SH-SY5Y (cell line): ENCODE results near the gene RNFT2.

Experiments
- GATA2 ChIP-seq: IDR thresholded peaks from 2 replicates; pipeline ENCODE4 v1.6.1; 2011; ENCODE audit warnings: mild to moderate bottlenecking, low read depth, low read length
- GATA3 ChIP-seq: IDR thresholded peaks from 2 replicates; pipeline ENCODE4 v1.6.1; 2011; ENCODE audit warnings: low read depth, mild to moderate bottlenecking, low read length, moderate library complexity

RNFT2 gene

DNA sequence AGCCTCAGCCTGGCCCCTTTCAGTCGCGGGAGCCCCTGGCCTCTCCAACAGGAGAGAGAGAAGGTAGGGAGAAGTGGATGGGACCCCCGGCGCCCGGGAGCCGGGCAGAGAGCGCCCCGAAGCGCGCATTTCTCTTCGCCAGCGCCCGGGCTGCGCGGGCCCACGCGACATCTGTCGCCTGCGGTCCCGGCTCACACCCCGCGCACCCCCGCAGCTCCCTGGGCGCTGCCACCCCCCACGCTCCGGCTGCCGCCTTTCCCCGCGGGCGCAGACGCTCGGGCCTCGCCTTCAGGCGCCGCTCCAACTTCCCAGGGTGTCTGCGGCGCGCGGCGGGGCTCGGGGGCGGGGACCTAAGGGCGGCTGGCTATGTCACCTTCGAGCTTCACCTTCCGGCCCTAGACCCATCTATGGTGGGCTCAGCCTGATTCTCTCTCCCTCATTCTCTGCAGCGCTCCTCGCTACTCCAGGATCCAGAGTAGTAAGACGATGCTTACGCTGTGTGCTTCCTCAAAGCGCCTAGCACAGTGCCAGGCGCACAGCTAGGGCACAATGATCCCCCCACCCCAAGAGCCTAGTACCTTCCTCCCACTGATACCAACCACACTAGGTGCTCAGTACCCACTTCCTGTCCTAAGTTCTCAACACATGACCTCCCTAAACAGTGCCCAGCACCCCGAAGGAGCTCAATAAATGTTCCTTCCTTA, 141.5 kb downstream of the RNFT2 start:
- no peak for TF ChIP-seq GATA3
- no peak for TF ChIP-seq GATA2

DNA sequence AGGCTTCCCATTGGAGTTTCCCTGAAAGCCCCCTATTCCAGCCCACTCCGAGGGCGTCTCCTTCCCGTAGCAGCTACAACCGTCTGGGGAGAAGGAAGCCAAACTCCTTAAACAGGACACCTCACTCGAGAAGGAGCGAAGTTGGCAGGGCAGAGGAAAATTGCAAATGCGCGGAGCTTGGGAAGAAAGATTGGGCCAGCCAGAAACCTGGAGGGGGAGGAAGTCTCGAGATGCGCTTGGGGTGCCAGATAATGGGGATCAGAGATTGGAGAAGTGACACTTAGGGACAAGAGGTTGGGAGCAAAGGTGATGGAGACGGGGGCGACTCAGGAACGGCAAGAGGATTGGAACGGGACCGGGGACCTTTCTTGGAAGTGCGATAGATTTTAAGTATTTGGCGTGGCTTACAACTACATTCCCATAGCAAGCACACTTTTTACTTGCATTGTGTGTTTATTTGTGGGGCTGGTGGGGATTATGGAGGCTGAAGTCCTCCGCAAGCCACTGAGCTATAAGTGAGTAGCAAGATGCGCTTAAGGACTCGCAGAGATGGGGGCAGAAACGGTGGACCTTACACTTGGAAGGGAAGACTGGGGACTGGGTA, 142.2 kb downstream of the RNFT2 start:
- no peak for TF ChIP-seq GATA3
- TF ChIP-seq GATA2 = no peak

DNA sequence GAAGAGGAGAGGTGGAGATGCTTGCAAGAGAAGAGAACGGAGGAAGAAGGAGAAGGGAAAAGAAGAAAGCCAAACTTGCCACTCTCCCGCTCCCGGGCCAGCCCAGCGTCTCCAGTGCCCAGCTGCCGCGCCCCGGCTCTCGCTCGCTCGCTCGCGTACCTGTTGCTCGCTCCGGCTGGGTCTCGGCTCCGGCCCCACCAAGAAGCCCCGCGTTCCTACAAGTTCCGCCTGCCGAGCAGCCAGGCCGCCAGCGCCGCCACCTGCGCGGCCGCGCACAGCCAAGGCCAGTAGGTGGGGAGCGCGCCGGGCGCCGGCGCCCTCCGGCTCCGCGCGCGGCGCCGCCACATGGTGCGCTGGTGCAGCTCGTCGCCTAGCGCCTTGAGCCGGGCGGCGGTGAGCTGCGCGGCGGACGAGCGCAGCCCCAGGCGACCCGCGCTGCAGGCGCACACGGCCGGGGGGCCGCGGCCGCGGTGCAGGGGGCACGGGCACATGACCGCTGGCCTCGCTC, 142.8 kb downstream of the RNFT2 start:
- TF ChIP-seq GATA3 (no peak), GATA2 (no peak)

DNA sequence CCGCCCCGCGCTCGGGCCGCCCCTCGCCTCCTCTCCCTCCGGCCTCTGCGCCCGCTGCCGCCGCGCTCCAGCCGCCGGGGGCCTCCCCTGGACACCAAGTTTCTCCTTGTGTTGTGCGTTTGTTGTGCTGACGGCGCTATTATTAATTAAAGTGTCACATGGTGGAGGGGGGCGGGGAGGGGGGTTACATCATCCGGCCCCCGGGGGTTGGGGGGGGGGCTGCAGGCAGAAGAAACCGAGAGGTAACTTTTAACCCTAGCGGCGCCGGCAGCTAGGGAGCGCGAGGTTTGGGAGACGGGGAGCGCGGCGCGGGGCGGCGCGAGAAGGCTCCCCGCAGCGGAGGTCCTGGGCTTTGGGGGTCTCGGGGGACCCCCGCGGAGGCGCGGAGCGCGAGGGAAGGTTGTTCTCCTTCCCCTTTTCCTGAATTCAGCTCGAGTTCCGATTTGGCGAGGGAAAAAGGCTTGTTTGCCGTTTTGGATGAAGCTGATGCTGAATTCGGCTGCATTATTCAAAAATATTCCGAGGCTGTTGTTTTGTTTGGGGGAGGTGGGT, 143.3 kb downstream of the RNFT2 start, which contains the start of gene HRK:
Gene HRK, minus strand, starts transcription at position 117 of the 552 bp plus-strand sequence. CDS start 134 bp downstream, outside the sequence.
- TF ChIP-seq GATA3 = no peak

DNA sequence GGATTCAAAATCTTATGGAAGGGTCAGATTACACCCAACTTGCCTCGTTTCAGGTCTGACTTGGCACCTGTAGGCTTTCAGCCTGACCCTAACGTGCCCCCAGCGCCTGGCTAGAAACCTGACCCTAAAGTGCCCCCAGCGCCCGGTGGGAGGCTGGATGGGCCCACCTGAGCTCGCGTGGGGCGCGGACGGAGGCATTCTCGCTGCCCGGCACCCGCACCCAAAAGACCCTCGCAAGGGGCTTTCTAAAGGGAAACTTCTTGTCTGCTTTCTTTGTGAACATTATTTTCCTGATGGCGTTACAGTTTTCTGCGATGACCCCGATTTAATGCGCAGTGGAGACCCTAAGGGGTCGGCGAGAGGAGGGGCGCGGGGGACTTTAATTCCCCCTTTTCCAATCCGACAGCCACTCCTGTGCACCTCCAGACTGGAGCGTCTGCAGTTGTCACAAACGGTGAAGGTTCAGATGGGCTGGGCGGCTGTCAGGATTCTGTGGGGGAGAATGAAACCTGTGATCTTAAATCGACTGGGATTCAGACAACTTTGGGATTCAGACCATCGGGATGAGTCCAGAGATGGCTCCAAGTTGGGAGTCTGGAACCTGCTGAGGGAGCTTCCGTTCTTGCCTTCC, 143.9 kb downstream of the RNFT2 start:
- TF ChIP-seq GATA2 (no peak), GATA3 (no peak)

DNA sequence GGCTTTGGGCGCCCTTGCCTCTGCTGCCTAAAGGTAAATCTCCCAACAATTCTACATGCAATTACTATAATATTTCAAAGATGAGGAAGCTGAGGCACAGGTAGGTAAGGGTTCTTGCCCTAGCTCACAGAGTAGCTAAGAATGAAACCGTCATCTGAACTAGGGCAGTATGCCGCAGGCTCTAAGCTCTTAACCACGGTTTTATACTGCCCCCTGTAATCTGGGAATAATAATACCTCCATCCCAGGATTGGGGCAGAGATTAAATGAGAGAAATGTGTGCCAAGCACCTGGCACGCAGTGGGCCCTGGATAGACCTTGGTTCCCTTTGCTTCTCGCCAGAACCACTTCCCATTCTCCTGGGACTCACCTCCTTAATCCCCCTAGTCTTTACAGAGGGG, 144.6 kb downstream of the RNFT2 start:
- TF ChIP-seq GATA3 (no peak), GATA2 (no peak)

DNA sequence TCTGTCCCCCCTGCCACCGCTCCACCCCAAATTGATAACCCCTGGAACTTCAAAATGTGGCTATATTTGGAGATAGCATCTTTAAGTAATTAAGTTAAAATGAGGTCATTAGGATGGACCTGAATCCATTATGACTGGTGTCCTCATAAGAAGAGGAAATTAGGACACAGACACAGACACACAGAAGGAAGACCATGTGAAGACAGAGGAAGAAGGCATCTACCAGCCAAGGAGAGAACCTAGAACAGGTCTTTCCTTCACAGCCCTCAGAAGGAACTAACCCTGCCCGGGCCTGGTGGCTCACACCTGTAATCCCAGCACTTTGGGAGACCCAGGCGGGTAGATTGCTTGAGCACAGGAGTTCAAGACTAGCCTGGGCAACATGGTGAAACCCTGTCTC, 146.8 kb downstream of the RNFT2 start:
- no peak for TF ChIP-seq GATA3
- TF ChIP-seq GATA2 = no peak

DNA sequence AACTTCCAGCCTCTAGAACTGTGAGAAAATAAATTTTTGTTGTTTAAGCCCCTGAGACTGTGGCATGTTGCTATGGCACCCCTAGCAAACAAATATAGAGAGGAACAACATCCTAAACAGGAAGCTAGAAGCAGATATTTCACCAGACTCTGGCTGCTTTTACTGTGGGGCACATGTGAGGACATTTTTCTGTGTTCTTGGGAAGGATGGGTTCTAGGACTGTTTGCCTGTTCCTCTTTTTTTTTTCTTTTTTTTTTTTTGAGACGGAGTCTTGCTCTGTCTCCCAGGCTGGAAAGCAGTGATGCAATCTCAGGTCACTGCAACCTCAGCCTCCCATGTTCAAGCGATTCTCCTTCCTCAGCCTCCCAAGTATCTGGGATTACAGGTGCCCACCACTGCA, 147.4 kb downstream of the RNFT2 start:
- TF ChIP-seq GATA2 = no peak
- TF ChIP-seq GATA3 = no peak

DNA sequence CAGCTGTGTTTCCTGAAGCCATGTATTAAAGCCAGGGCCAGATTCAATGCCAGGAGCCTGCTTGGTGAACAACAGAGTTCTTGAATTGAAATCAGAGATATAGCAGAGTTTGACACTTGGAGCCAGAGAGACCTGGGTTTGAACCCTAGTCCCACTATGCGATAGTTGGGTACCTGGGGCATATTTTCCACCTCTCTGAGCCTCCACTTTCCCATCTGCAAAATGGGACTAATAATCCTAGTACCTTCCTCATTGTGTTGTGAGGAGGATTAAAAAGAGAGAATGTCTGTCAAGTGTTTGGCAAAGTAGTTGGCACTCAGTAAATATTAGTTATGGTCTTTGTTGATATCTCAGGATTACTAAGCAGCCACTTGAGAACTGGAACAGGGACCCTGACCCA, 149.1 kb downstream of the RNFT2 start:
- no peak for TF ChIP-seq GATA2
- no peak for TF ChIP-seq GATA3

DNA sequence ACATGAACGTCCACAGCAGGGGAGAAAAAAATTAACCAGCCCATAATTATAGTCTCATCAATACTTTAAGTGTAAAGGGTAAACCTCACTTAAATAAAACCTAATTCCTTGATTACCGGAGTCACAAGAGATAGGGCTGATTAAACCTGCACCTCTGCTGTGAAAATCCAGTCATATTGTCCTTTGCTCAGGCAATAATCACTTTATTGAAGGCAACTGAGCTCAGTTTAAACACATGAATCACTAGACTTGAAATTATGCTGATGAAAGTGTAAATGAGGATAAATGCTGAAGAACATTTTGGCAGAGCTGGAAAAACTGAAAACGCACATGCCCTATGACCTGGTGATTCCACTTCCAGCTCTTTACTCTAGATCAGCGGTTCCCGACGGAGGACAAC, 149.8 kb downstream of the RNFT2 start:
- TF ChIP-seq GATA2 (no peak), GATA3 (no peak)

DNA sequence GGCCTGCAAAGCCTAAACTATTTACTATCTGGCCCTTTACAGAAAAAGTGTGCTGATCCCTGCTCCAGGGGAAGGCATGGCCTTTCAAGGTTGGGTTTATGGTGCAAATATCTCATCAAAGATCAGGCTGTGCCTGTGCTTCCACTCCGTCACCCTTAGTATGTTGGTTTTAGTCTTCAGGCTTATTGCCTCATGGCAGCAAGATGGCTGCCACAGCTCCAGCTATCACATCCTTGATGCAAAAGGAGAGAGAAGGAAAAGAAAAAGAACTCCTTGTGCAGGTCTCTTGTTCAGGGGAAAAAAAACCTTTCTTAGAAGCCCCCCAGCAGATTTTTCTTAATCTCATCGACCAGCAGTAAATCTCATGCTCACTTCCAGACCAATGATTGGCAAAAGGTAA, 152.2 kb downstream of the RNFT2 start:
- TF ChIP-seq GATA2 = no peak
- no peak for TF ChIP-seq GATA3

DNA sequence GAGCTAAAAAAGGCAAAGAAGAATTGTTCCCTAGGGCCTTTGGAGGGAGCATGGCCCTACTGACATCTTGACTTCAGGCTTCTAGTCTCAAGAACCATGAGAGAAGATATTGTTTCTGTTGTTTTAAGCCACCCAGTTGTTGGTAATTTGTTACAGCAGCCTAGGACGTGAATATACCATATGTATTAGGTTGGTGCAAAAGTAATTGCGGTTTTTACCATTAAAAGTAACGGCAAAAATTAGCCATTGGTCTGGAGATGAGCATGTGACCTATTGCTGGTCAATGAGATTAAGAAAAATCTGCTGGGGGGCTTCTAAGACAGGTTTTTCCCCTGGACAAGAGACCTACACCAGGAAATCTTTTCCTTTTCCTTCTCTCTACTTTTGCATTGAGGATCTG, 152.9 kb downstream of the RNFT2 start:
- TF ChIP-seq GATA2 (no peak), GATA3 (no peak)

DNA sequence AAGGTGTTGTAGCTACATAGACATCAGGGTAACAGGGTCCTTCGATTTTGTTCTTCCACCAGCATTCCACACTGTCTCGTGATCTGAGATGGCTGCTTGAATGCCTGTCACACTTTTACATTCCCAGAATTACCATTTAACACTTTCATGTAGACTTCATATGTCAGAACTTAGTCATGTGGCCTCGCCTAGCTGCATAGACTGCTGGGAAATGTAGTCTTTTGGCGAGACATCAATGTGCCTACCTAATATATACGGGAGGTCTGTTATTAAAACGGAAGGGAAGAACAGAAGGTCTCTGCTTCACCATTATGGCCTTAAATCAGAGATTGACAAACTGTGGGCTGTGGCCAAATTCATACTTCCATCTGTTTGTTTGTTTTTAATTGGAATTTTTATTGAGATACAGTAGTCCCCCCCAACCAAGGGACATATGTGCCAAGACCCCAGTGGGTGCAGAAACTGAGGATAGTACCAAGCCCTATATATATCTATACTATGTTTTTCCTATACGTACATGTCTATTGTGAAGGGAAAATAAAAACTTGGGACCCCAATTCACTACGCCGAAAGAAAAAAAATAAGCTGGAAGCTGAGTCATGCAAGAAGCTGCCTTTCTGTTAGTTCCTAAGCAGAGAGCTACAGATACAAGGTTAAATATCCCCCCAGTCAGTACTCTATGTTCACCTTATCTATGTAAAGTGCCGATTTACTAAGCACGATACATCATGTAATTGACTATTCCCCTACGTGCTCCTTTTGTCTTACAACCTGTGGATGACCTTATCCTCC, 154.4 kb downstream of the RNFT2 start:
- TF ChIP-seq GATA3 (no peak), GATA2 (no peak)

DNA sequence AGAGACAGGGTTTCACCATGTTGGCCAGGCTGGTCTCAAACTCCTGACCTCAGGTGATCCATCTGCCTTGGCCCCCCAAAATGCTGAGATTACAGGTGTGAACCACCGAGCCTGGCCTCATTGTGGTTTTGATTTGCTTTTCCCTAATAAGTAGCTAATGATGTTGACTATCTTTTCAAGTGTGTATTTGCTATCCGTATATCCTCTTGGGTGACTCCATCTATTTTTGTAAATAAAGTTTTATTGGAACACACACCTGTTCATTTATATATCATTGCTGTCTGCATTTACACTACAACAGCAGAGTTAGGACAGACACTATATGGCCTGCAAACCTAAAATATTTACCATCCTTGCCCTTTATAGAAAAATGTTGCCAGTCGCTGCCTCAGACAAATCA, 156.8 kb downstream of the RNFT2 start:
- TF ChIP-seq GATA2 (no peak), GATA3 (no peak)

DNA sequence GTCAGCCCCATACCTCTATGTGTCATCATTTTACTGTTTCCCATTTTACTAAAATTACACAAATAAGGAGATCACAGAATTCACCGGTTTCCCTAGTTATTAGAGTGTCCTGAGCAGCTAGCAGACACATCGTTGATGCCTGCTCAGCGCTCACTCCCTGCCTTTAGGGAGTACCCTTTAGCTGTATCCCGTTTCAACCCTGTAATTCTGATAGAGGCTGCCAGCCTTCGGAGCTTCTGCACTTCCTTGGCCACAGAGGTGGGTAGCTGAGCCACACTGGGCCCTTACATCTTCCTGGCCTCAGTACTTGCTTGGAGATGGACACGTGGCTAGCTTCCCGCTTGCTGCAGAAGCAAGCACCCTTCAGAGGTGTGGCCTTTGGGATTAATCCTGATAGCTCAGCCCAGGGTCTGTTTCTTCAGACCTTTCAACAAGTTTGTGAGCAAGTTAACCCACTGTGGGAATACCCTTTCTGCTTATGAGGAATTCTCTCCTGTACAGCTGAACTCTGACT, 158.4 kb downstream of the RNFT2 start:
- TF ChIP-seq GATA2 (no peak), GATA3 (no peak)
